GM12878 (cell line): ENCODE data around the gene GRN.

ENCODE experiments used
- BHLHE40 ChIP-seq, 2 experiments: fragments of 450-650 bp in 1 of 2; IDR thresholded peaks; 2 replicates each; pipeline ENCODE4 v1.6.1; 2011 to 2017; ENCODE audit warnings: low read depth in 2 of 2, borderline replicate concordance in 1 of 2, improper control_type of control experiment in 1 of 2, low read length in 1 of 2, mild to moderate bottlenecking in 1 of 2
- CHD2 ChIP-seq: IDR thresholded peaks from 2 replicates; pipeline ENCODE4 v1.6.1; 2011; ENCODE audit warnings: low read depth, low read length, improper control_type of control experiment, borderline replicate concordance
- EP300 ChIP-seq, 2 experiments: fragments of 150-350 bp in 1 of 2; IDR thresholded peaks; 2 replicates each; pipeline ENCODE4 v1.6.1; 2011 to 2012; ENCODE audit warnings: low read depth in 2 of 2, low read length in 2 of 2, borderline replicate concordance in 1 of 2, improper control_type of control experiment in 1 of 2, inconsistent platforms in 1 of 2; ENCODE audit not compliant: control insufficient read depth in 1 of 2
- RAD21 ChIP-seq: IDR thresholded peaks from 2 replicates; pipeline ENCODE4 v1.6.1; 2011; ENCODE audit warnings: mild to moderate bottlenecking, low read depth, low read length, moderate library complexity; ENCODE audit not compliant: insufficient read depth
- SP1 ChIP-seq: IDR thresholded peaks from one replicate; pipeline ENCODE4 v1.6.1; 2011; ENCODE audit warnings: low read depth, low read length
- SPI1 ChIP-seq: IDR thresholded peaks from 2 replicates; pipeline ENCODE4 v1.6.1; 2011; ENCODE audit warnings: low read depth, mild to moderate bottlenecking, low read length, moderate library complexity, borderline replicate concordance; ENCODE audit not compliant: insufficient read depth
- TAF1 ChIP-seq: IDR thresholded peaks from 2 replicates; pipeline ENCODE4 v1.6.1; 2011; ENCODE audit warnings: mild to moderate bottlenecking, low read depth, low read length, borderline replicate concordance
- TARDBP ChIP-seq: IDR thresholded peaks from 2 replicates; pipeline ENCODE4 v1.6.1; 2016; ENCODE audit warnings: borderline replicate concordance
- TF ChIP-seq, protein P1 (sequence below), 3 experiments: IDR thresholded peaks in 2 of 3; conservative IDR thresholded peaks in 1 of 3; 2 replicates each; pipeline ENCODE4 v1.5.1; 2011; ENCODE audit warnings: low read depth in 3 of 3, low read length in 3 of 3, mild to moderate bottlenecking in 3 of 3, control low read depth in 2 of 3, moderate library complexity in 2 of 3, inconsistent platforms in 1 of 3, mixed read lengths in 1 of 3; ENCODE audit not compliant: control insufficient read depth in 2 of 3, insufficient read depth in 1 of 3; ENCODE audit errors: extremely low read depth in 1 of 3
- TF ChIP-seq, protein P2 (sequence below): IDR thresholded peaks from 2 replicates; pipeline ENCODE4 v1.6.1; 2012; ENCODE audit warnings: low read depth, low read length, improper control_type of control experiment

DNA sequence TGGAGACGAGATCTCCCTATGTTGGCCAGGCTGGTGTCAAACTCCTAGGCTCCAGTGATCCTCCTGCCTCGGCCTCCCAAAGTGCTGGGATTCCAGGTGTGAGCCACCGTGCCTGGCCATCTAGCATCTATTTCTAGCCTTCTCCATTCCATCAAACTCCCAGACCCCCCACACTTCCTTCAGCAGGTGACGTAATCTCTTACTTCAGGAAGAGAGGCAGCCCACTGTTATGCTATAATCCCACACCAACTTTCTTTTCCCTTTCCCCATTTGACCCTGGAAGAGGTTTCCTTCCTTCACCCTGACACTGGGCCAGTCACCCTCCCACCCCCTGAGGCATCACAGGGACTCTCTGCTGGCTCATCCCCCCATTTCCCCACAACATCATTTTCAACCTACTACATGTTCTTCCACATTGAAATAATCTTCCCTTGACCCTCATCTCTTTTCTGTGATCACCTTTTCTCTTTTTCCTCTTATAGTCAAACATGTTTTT, 36.8 kb downstream of the GRN start:
- TF ChIP-seq SP1 (no peak), TARDBP (no peak), BHLHE40 (IDR thresholded peaks at IDR 0.05; ENCODE audit: borderline replicate concordance in 1 of 2, low read depth in 2 of 2, low read length in 1 of 2) (no peak), SPI1 (no peak), CHD2 (no peak), EP300 (IDR thresholded peaks at IDR 0.05; ENCODE audit: borderline replicate concordance in 1 of 2, control insufficient read depth in 1 of 2, low read depth in 2 of 2, low read length in 2 of 2) (no peak), TAF1 (no peak), RAD21 (no peak)
- TF ChIP-seq, protein P1, sequence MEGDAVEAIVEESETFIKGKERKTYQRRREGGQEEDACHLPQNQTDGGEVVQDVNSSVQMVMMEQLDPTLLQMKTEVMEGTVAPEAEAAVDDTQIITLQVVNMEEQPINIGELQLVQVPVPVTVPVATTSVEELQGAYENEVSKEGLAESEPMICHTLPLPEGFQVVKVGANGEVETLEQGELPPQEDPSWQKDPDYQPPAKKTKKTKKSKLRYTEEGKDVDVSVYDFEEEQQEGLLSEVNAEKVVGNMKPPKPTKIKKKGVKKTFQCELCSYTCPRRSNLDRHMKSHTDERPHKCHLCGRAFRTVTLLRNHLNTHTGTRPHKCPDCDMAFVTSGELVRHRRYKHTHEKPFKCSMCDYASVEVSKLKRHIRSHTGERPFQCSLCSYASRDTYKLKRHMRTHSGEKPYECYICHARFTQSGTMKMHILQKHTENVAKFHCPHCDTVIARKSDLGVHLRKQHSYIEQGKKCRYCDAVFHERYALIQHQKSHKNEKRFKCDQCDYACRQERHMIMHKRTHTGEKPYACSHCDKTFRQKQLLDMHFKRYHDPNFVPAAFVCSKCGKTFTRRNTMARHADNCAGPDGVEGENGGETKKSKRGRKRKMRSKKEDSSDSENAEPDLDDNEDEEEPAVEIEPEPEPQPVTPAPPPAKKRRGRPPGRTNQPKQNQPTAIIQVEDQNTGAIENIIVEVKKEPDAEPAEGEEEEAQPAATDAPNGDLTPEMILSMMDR (IDR thresholded peaks at IDR 0.05 in 2 of 3, conservative IDR thresholded peaks at IDR 0.05 in 1 of 3; ENCODE audit: control insufficient read depth in 2 of 3, extremely low read depth in 1 of 3, insufficient read depth in 1 of 3, low read depth in 3 of 3, low read length in 3 of 3): no peak
- TF ChIP-seq, protein P2, sequence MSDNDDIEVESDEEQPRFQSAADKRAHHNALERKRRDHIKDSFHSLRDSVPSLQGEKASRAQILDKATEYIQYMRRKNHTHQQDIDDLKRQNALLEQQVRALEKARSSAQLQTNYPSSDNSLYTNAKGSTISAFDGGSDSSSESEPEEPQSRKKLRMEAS: no peak
